ENCODE results near the gene MUC2.

MUC2 gene

GRCh38 chr11:1074244-1075221 is at the start of gene MUC2:
Gene MUC2 (plus strand): TSS chr11:1074874.
- no peak for DNase-seq (ENCODE audit: low spot score)

- no peak for DNase-seq (ENCODE audit: low spot score)
Observed at GRCh38 chr11:1025410-1026162, 49.1 kb upstream of the MUC2 start.

GRCh38 chr11:1026163-1026450 is 48.6 kb upstream of the MUC2 start:
- no peak for DNase-seq (ENCODE audit: low spot score)

GRCh38 chr11:1026641-1027482 is 47.8 kb upstream of the MUC2 start:
- DNase-seq (ENCODE audit: low spot score): no peak

DNA sequence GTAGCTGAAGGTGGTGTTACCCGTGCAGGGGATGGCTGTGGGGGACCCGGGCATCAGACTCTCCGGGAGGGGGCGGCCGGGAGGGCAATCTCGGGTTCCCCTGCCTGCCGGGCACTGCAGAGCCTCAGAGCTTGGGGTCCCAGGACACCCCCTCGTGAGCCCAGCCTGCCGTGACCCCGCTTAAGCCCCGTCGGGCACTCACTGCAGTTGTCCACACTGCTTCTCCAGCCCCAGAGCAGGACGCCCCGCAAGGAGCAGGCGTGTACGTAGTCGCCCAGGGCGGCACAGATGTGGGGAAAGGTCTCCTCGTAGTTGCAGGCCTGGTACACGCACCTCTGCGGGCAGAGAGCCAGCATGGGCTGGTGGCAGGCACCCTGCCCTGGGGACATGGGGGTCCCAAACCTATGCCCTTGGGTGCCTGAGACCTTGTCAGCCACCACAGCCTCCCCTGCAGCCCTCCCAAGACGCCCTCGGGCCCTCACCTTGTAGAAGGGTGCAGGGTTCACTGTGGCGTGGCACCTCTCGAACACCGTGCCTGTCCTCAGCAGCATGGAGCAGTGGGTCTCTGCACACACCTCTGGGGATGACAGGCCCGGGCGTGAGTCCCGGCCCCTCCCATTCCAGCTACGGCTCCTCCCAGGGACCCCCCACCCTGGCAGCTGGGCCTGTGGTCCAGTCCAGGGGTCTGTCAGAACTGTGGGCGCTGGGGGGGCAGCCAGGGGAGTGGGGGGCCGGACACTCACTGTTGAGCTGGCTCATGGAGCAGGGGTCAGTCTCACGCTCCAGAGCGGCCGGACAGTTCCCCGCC is 47.0 kb upstream of the MUC2 start:
- no peak for DNase-seq (ENCODE audit: low spot score)

- no peak for DNase-seq (ENCODE audit: low spot score)
Observed at GRCh38 chr11:1028291-1028540, 46.5 kb upstream of the MUC2 start.

DNA sequence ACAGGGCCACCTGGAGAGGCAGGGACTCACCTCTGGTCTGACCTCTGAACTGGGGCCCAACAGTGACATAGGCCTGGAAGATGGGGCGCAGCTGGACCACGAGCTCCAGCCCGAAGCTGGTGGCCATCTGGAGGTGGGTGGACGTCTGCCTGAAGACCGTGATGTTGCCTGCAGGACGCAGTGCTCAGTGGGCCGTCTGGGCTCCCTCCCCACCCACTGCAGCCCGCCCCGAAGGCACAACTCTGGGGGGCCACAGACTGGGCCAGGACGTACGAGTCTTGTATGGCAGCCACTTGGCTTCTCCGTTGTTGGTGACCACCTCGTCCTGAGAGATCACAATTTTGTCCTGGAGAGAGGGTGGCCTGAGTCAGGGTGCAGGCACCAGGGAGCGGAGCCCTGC is 46.1 kb upstream of the MUC2 start:
- no peak for DNase-seq (ENCODE audit: low spot score)

DNA sequence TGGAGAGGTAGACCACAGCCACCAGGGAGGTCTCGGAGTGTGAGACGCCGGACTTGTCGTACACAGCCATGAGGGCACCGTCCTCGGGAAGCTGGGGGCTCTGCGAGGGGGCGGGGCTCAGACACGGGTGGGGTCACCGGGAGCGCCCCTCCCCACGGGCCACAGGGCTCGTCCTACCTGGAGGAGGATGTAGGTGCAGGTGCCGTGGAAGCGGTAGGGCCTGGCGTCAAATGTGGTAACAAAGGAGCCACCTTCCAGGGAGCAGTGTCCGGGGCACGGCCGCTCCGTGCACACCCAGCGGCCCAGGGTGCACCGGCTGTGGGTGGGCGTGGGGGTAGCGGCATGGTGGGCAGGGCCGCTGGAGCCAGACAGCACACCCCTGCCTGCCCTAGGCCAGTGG is 45.6 kb upstream of the MUC2 start:
- DNase-seq (ENCODE audit: low spot score): no peak

DNA sequence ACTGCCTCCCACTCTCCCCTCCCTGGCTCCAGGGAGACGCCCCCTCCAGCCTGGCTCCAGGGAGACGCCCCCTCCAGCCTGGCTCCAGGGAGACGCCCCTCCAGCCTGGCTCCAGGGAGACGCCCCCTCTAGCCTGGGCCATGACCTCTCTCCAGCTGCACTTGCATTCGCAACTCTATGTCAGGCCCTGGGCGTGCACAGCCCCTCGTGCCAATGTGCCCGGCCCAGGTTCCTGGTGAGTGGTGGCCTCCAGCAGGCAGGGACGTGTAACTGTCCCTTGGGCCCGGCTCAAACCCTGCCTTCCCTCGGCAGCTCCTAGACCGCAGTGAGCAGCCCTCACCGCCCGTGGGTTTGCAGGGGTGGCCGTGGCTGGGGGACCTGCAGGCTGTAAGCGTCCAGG is 45.0 kb upstream of the MUC2 start:
- DNase-seq (ENCODE audit: low spot score): no peak

DNA sequence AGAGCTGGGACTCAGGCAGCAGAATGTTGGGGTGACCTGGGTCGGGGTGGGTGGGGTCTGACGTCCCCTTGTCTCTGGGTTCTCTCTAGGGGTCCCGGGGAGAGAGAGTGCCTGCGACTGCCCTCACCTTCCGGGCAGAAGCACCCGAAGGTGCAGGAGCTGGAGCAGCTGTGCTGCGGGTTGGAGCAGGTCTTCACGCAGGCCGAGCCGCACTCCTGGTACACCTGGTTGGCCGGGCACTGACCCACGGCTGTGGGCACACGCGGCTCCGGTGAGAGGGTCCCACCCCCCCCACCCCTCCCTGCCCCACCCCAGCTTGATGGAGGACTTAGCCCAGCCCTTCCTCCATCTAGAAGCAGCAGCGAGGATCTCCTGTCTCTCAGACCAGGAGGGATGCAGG is 44.6 kb upstream of the MUC2 start:
- DNase-seq (ENCODE audit: low spot score): no peak

GRCh38 chr11:1030556-1030955 is 44.1 kb upstream of the MUC2 start:
- DNase-seq (ENCODE audit: low spot score): no peak

DNA sequence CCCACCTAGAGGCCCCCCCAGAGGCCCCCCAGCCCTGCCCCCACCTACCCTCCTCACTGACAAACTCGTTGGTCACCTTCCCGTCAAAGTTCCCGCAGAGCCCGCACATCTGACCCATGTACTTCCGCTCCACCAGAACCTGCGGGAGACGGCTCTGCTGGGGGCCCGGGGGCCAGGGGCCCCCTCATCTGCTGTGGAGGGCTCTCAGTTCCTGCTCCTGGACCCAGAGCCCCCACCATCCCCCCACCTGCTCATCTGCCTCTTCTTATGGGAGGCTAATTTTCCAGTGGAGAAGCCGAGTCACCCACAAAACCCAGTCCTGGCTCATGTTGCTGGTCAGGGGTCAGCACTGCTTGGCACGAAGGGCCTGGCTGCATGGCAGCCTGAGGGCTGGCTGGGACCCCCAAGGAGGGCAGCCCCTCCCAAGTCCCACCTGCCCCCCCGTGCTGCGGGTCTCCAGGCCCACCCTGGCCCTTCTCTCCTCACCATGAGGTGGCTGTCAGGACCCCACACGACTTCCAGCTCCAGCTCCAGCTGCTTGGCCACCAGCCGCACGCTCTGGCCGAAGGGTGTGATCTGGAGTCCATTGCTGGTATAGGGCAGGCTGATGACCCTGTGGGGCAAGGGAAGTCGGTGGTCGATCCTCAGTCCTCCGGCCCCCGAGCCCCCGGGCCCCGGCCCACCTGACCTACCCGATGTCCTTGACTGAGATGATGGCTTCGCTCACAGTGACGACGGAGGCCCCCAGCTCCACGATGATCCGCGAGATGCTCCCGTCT is 43.4 kb upstream of the MUC2 start:
- no peak for DNase-seq (ENCODE audit: low spot score)

DNA sequence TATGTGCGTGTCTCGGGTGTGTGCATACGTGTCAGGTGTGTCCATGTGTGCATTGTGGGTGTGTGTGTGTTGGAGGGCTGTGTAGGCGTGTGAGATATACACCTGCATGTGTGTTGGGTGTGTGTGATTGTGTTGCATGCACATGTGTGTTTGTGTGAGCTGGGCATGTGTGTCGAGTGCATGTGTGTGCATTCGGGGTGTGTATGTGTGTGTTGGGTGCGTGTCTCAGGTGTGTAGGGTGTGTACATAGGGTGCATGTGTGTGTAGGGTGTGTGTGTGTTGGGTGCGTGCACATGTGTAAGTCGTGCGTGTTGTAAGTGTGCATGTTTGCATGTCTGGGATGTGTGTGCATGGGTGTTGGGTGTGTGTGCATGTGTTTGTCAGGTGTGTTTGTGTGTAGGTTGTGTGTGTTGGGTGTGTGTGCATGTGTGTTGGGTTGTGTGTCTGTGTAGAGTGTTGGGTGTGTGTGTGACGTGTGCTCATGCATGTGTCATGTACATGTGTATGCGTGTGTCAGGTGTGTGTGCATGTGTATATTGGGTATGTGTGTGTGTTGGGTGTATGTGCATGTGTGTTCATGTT is 42.3 kb upstream of the MUC2 start:
- no peak for DNase-seq (ENCODE audit: low spot score)

- no peak for DNase-seq (ENCODE audit: low spot score)
Observed at GRCh38 chr11:1033016-1033798, 41.5 kb upstream of the MUC2 start.

- no peak for DNase-seq (ENCODE audit: low spot score)
Observed at GRCh38 chr11:1034001-1034400, 40.7 kb upstream of the MUC2 start.

GRCh38 chr11:1034456-1035295 is 40.0 kb upstream of the MUC2 start:
- no peak for DNase-seq (ENCODE audit: low spot score)

DNA sequence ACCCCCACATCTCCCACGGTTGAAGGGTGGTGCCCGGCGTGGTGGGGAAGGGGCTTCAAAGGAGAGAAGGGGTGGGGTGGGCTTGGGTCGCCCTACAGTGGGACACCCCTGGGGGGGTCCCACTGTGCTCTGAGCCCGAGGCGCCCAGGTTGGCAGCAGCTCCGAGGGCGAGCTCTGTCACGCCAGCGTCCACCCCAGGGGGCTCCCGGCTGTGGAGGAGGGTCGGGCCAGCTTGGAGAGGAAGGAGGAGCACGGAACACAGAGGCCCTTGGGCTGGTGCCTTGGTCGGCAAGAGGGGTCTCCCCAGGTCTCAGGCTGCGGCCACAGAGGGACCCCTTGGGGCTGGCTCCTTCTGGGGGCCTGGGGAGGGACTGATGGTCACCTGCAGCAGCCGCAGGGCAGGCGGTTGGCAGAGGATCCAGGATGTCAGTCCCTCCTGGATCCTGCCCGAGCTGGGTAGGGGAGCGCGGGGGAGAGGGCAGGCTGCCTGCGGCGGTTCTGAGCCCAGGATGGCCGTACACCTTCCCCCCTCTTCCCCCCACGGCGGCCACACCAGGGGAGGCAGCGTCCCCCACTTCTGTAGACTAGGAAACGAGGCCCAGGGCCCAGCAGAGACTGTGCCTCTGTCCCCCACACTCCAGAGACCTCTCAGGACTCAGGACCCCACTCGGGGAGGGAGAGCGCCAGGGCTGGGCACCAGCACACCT is 38.9 kb upstream of the MUC2 start:
- DNase-seq (ENCODE audit: low spot score): no peak

DNA sequence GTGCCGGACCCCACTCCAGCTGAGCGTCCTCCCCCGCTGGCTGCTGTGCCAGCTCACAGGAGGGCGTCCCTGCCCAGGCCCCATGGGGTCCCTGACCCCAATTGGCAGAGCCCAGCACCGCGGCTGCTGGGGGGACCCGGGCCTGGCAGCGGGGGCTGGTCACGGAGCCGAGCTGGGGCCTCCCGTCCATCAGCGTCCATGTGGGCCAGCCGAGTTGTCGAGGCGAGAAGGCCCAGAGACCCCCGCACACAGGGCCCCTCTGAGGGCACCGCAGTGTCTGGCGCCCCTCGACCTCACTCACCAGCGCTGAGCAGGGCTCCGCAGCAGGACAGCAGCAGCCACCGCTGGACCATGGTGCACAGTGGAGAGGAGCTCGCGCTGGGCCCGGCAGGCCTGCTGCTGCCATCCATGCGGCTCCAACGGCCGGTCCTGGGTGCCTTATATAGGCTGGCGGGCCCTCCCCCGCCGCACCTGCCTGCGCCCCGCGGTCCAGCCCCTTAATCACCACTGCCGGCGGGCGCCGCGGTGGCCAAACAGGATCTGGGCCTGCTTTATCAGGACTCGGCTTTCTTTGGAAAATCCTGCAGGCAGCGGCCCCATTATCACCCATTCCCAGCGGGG is 38.3 kb upstream of the MUC2 start, which contains the start of gene MUC6:
TSS of gene MUC6 (minus strand) at position 416 of the 621 bp plus-strand sequence. CDS start at position 353, 63 bp downstream.
- DNase-seq (ENCODE audit: low spot score): no peak
